Esophagus muscularis mucosa (tissue), 4 donors: ENCODE data around the gene CHRND. TPM values are rescaled to one million over a fixed set of nuclear protein-coding genes. Genes with fewer than 3 reads are reported as not detected.

Experiments used
- DNase-seq: peaks from one replicate; pipeline ENCODE4 v3.0.0-alpha.2; 2017; ENCODE audit errors: extremely low spot score
- H3K27ac ChIP-seq, 4 donors: fragments of 200-600 bp; sonication (generic); replicated peaks in 1 of 4; 1 replicate in 3 of 4; 2 replicates in 1 of 4; pipeline ENCODE4 v1.5.1; 2016 to 2019; ENCODE audit warnings: mild to moderate bottlenecking in 1 of 4
- H3K27me3 ChIP-seq, 4 donors: fragments of 200-600 bp; sonication (generic); one replicate each; pipeline versions ENCODE4 v1.5.1 to v1.6.0; 2016 to 2019
- H3K36me3 ChIP-seq, 4 donors: fragments of 200-600 bp; sonication (generic); one replicate each; pipeline ENCODE4 v1.5.1; 2016 to 2019
- H3K4me1 ChIP-seq, 4 donors: fragments of 200-600 bp; sonication (generic); one replicate each; pipeline ENCODE4 v1.5.1; 2016 to 2019
- H3K4me3 ChIP-seq, 4 donors: fragments of 200-600 bp; sonication (generic); 1 replicate in 2 of 4; 2 replicates in 2 of 4; pipeline ENCODE4 v1.5.1; 2016 to 2019; ENCODE audit warnings: mild to moderate bottlenecking in 4 of 4, moderate library complexity in 1 of 4
- H3K9me3 ChIP-seq, 4 donors: fragments of 200-600 bp; sonication (generic); 1 replicate in 3 of 4; 2 replicates in 1 of 4; pipeline ENCODE4 v1.5.1; 2016 to 2019
- CTCF ChIP-seq, 3 experiments: fragments of 200-600 bp in 2 of 3; fragments of 450-650 bp in 1 of 3; sonication (generic) in 2 of 3; IDR thresholded peaks; one replicate each; pipeline ENCODE4 v1.5.1; 2017 to 2019; ENCODE audit warnings: antibody characterized with exemption in 3 of 3, mild to moderate bottlenecking in 2 of 3, moderate library complexity in 1 of 3
- EP300 ChIP-seq: sonication (generic); formaldehyde crosslinking; IDR thresholded peaks from one replicate; pipeline ENCODE4 v1.6.1; 2017; ENCODE audit warnings: antibody characterized with exemption
- POLR2A ChIP-seq: fragments of 450-650 bp; IDR thresholded peaks from one replicate; pipeline ENCODE4 v1.6.1; 2017; ENCODE audit warnings: antibody characterized with exemption, moderate library complexity, mild to moderate bottlenecking, low read depth
- POLR2AphosphoS5 ChIP-seq, 2 donors: sonication (generic); formaldehyde crosslinking; IDR thresholded peaks; one replicate each; pipeline ENCODE4 v1.6.1; 2017; ENCODE audit warnings: antibody characterized with exemption in 2 of 2
- WGBS: methylation state at CpG from one replicate; pipeline ENCODE4 v1.1.5; 2018; 5-methylcytosine and 5-hydroxymethylcytosine counted together
- intact Hi-C: fragments of 100-400 bp; cut with DNase I; formaldehyde crosslinking; loops from one replicate; pipeline ENCODE4 v1.15.1; 2023
- total RNA-seq, 4 donors: library from RNA; depleted of rRNA; stranded (reverse); fragments of >200 nt; gene quantifications; one replicate each; pipeline versions ENCODE4 v1.1.0 to v1.2.1, GENCODE V29; 2016

Gene CHRND
- total RNA-seq, 4 donors from 2014 or later: not detected

- 66% methylated on average over 7 of the region's 7 CpGs for WGBS
- Histone ChIP-seq H3K36me3 (peaks cover 25 to 98% (median 90%) of the 10 kb centered on the region in 4 donors), H3K4me3 (no peak overlapping the region), H3K27ac (no peak overlapping the region), H3K9me3 (no peaks in the 10 kb centered on the region), H3K27me3 (no peaks in the 10 kb centered on the region), H3K4me1 (peaks cover 0 to 3% (median 0%) of the 10 kb centered on the region in 4 donors)
- TF ChIP-seq POLR2AphosphoS5 (IDR thresholded peaks at IDR 0.05) (no peak), EP300 (no peak), CTCF (IDR thresholded peaks at IDR 0.05) (no peak), POLR2A (no peak)
- no peak for DNase-seq
- intact Hi-C loops: no loop called here
Measured at GRCh38 chr2:232571026-232571474, 45.1 kb downstream of the CHRND start.

- intact Hi-C loops: no loop called here
- Histone ChIP-seq H3K9me3 (no peaks in the 10 kb centered on the region), H3K27ac (no peak overlapping the region), H3K4me1 (peaks cover 0 to 3% (median 0%) of the 10 kb centered on the region in 4 donors), H3K4me3 (no peak overlapping the region), H3K36me3 (peaks cover 6 to 87% (median 76%) of the 10 kb centered on the region in 4 donors), H3K27me3 (no peaks in the 10 kb centered on the region)
- DNase-seq: no peak
- no peak for TF ChIP-seq POLR2AphosphoS5 (IDR thresholded peaks at IDR 0.05)
- no peak for TF ChIP-seq EP300
- no peak for TF ChIP-seq POLR2A
- no peak for TF ChIP-seq CTCF (IDR thresholded peaks at IDR 0.05)
Measured at GRCh38 chr2:232573042-232573441, 47.1 kb downstream of the CHRND start.

- 92% methylated on average over 8 of the region's 8 CpGs for WGBS
- intact Hi-C loops: no loop called here
- Histone ChIP-seq H3K4me1 (peaks cover 0 to 3% (median 0%) of the 10 kb centered on the region in 4 donors), H3K9me3 (no peaks in the 10 kb centered on the region), H3K27ac (no peak overlapping the region), H3K27me3 (no peaks in the 10 kb centered on the region), H3K36me3 (peaks cover 3 to 80% (median 68%) of the 10 kb centered on the region in 4 donors), H3K4me3 (no peak overlapping the region)
- no peak for DNase-seq
- TF ChIP-seq POLR2AphosphoS5 (IDR thresholded peaks at IDR 0.05) (no peak), EP300 (no peak), POLR2A (no peak), CTCF (IDR thresholded peaks at IDR 0.05) (no peak)
Measured at GRCh38 chr2:232573771-232574435, 47.9 kb downstream of the CHRND start.

GRCh38 chr2:232574674-232575403 is 48.9 kb downstream of the CHRND start:
- intact Hi-C loops: no loop called here
- peaks cover 3 to 77% (median 58%) of the 10 kb centered on the region in 4 donors for H3K36me3 ChIP-seq
- no peak for DNase-seq
- no peaks in the 10 kb centered on the region for H3K9me3 ChIP-seq
- H3K27me3 ChIP-seq: no peaks in the 10 kb centered on the region
- H3K4me3 ChIP-seq: no peak overlapping the region
- H3K4me1 ChIP-seq: peaks cover 0 to 3% (median 0%) of the 10 kb centered on the region in 4 donors
- WGBS: 89% methylated on average over 5 of the region's 5 CpGs
- H3K27ac ChIP-seq: no peak overlapping the region
- TF ChIP-seq POLR2A: no peak
- TF ChIP-seq POLR2AphosphoS5 (IDR thresholded peaks at IDR 0.05): no peak
- no peak for TF ChIP-seq EP300
- no peak for TF ChIP-seq CTCF (IDR thresholded peaks at IDR 0.05)
